Activated naive CD8-positive, alpha-beta T cell treated with anti-CD3 and anti-CD28 coated beads, Interleukin-2, amount 10 ng/mL, durations not matched to agents 7 days and 5 days (primary cell): ENCODE data around the gene IGFBP2. TPM values are rescaled to one million over a fixed set of nuclear protein-coding genes. Genes with fewer than 3 reads are reported as not detected.

ENCODE experiments used
- ATAC-seq: fragments of 150-1000 bp; cut with Tn5 transposase; one replicate; pipeline ENCODE4 v1.10.0; 2021; ENCODE audit warnings: low read depth, moderate library complexity
- POLR2A ChIA-PET: fragments of 350-600 bp; sonication (Branson Sonifier 250); formaldehyde crosslinking; loops from one replicate; lab custom pipeline; 2021; ENCODE audit warnings: antibody characterized with exemption; lab: Charles Lee
- DNase-seq: peaks from one replicate; pipeline ENCODE4 v3.0.0; 2021
- H3K27ac Mint-ChIP-seq: one replicate; pipeline ENCODE4 v1.8.0; 2022; ENCODE audit warnings: mild to moderate bottlenecking, mixed read lengths
- H3K27me3 Mint-ChIP-seq: one replicate; pipeline ENCODE4 v1.8.0; 2022; ENCODE audit warnings: mild to moderate bottlenecking, moderate library complexity, mixed read lengths
- H3K36me3 Mint-ChIP-seq: one replicate; pipeline ENCODE4 v1.8.0; 2021; ENCODE audit warnings: mild to moderate bottlenecking, mixed read lengths
- H3K4me1 Mint-ChIP-seq: one replicate; pipeline ENCODE4 v1.8.0; 2021; ENCODE audit warnings: mixed read lengths
- H3K4me3 Mint-ChIP-seq: one replicate; pipeline ENCODE4 v1.8.0; 2022; ENCODE audit warnings: mild to moderate bottlenecking, moderate library complexity, mixed read lengths
- H3K9me3 Mint-ChIP-seq: one replicate; pipeline ENCODE4 v1.8.0; 2021; ENCODE audit warnings: mixed read lengths
- total RNA-seq, 2 experiments: library from RNA; stranded (reverse); gene quantifications; one replicate each; pipeline ENCODE4 v1.2.3, GENCODE V29; 2021

IGFBP2 gene
- total RNA-seq, 2 experiments from 2014 or later, result 97.3 to 115 TPM

- peaks cover 14% of the 10 kb centered on the region for H3K36me3 Mint-ChIP-seq
- H3K4me3 Mint-ChIP-seq, result peak overlapping the region; percentile 26
- peaks cover 6% of the 10 kb centered on the region for H3K27me3 Mint-ChIP-seq
- POLR2A ChIA-PET, result interaction anchor here (0.5 kb wide), 1 partner anchor 1161 kb away, joined by 6 read pairs; no protein-coding TSS in a partner anchor
- DNase-seq, result no peak
- peaks cover 4% of the 10 kb centered on the region for H3K9me3 Mint-ChIP-seq
- H3K4me1 Mint-ChIP-seq, result peaks cover 37% of the 10 kb centered on the region
- H3K27ac Mint-ChIP-seq, result peak overlapping the region; percentile 63
- no peak for ATAC-seq
These were observed 30.0 kb upstream of the IGFBP2 start for GRCh38 chr2:216603010-216603883.

GRCh38 chr2:216603884-216604245 is 29.4 kb upstream of the IGFBP2 start:
- H3K27ac Mint-ChIP-seq, result peak overlapping the region; percentile 21
- H3K4me3 Mint-ChIP-seq, result no peak overlapping the region
- H3K4me1 Mint-ChIP-seq, result peaks cover 39% of the 10 kb centered on the region
- H3K9me3 Mint-ChIP-seq, result peaks cover 4% of the 10 kb centered on the region
- POLR2A ChIA-PET, result no interaction called here
- ATAC-seq (no peak), DNase-seq (no peak)
- H3K27me3 Mint-ChIP-seq, result peaks cover 2% of the 10 kb centered on the region
- H3K36me3 Mint-ChIP-seq, result peaks cover 14% of the 10 kb centered on the region

GRCh38 chr2:216604458-216604857 is 28.8 kb upstream of the IGFBP2 start:
- H3K4me1 Mint-ChIP-seq, result peaks cover 42% of the 10 kb centered on the region
- no peak for DNase-seq
- ATAC-seq, result no peak
- no peaks in the 10 kb centered on the region for H3K27me3 Mint-ChIP-seq
- no peak overlapping the region for H3K27ac Mint-ChIP-seq
- peaks cover 14% of the 10 kb centered on the region for H3K36me3 Mint-ChIP-seq
- no peak overlapping the region for H3K4me3 Mint-ChIP-seq
- POLR2A ChIA-PET, result no interaction called here
- peaks cover 4% of the 10 kb centered on the region for H3K9me3 Mint-ChIP-seq

DNA sequence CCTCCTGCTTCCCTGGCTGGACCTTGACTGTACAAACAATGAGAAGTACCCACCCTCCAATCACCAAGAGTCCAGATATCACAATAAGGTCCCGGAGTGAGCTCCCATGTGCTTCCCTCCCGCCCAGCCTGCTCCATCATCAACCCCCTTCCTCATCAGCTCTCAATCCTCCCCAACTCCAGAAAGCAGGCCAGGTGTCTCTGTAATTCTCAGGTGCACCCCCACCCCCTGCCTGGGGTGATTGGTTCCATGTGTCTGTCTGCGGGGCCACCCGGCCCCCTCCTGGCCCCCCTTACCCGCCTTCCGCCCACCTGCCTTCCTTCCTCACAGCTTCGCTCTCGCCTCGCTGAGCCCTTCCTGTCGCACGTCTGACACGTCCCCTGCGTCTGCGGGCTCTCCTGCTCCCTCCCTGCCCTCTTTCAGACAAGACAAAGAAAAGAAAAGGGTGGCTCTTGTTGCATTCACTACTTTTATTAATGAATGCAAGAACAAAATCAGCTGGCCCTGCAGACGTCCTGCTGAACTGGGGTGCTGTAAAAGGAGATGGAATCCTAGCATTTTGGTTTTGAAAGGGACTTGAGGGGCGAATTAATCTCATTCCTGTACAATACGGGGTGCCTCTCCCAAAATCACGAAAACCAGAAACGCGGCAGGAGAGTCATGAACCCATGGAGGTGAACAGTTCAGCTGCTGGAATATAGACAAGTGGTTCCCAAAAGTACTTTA is 26.5 kb upstream of the IGFBP2 start:
- POLR2A ChIA-PET, result interaction anchor here (0.5 to 2.2 kb wide), 8 partner anchors 10 to 1157 kb away, joined by 3 to 8 read pairs (median 3); no protein-coding TSS in a partner anchor
- Mint-ChIP-seq H3K9me3 (peaks cover 7% of the 10 kb centered on the region), H3K27me3 (peaks cover 3% of the 10 kb centered on the region), H3K4me1 (peaks cover 42% of the 10 kb centered on the region), H3K36me3 (peaks cover 14% of the 10 kb centered on the region), H3K27ac (peak overlapping the region; percentile 97), H3K4me3 (peak overlapping the region; percentile 87)
- DNase-seq (peak; percentile 75), ATAC-seq (peak; percentile 99)

DNA sequence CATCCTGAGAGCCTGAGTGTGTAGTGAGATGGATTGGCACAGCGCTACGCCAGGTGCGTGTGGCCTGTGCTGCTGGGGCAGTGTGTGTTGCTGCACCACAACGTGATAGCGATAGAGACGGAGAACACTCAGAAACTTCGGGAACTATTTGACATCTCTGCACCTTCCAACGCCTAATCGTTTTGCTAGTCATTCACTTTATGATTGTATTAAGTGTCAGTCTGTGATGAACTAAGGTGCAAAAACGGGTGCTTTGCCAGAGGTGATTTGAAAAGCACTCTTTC is 26.0 kb upstream of the IGFBP2 start:
- Mint-ChIP-seq H3K36me3 (peaks cover 14% of the 10 kb centered on the region), H3K27me3 (peaks cover 3% of the 10 kb centered on the region), H3K27ac (peak overlapping the region; percentile 97), H3K4me1 (peaks cover 42% of the 10 kb centered on the region), H3K9me3 (peaks cover 7% of the 10 kb centered on the region), H3K4me3 (peak overlapping the region; percentile 87)
- ATAC-seq (no peak), DNase-seq (no peak)
- POLR2A ChIA-PET, result interaction anchor here (1.4 to 2.2 kb wide), 2 partner anchors 11 to 13 kb away, joined by 3 to 8 read pairs; no protein-coding TSS in a partner anchor

DNA sequence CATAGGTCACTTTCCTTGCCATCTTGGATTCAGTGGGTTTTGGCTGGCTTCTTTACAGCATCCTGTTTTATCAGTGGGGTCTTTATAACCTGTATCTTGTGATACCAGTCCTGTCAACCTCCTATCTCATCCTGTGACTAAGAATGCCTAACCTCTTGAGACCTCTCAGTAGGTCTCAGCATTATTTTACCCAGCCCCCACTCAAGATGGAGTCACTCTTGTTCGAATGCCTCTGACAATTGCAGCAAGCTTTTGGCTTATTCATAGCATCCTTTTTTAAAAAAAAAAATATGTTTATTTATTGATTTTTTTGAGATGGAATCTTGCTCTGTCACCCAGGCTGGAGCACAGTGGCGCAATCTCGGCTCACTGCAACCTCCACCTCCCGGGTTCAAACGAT is 24.7 kb upstream of the IGFBP2 start:
- peaks cover 3% of the 10 kb centered on the region for H3K27me3 Mint-ChIP-seq
- POLR2A ChIA-PET, result interaction anchor here (1.4 kb wide), 1 partner anchor 10 kb away, joined by 3 read pairs; no protein-coding TSS in a partner anchor
- peaks cover 14% of the 10 kb centered on the region for H3K36me3 Mint-ChIP-seq
- H3K27ac Mint-ChIP-seq, result no peak overlapping the region
- DNase-seq (no peak), ATAC-seq (no peak)
- H3K9me3 Mint-ChIP-seq, result peaks cover 9% of the 10 kb centered on the region
- H3K4me1 Mint-ChIP-seq, result peaks cover 34% of the 10 kb centered on the region
- no peak overlapping the region for H3K4me3 Mint-ChIP-seq

GRCh38 chr2:216615298-216616082 is 17.7 kb upstream of the IGFBP2 start:
- DNase-seq (no peak), ATAC-seq (no peak)
- Mint-ChIP-seq H3K27me3 (peaks cover 8% of the 10 kb centered on the region), H3K9me3 (peaks cover 3% of the 10 kb centered on the region), H3K4me3 (no peak overlapping the region), H3K36me3 (peaks cover 1% of the 10 kb centered on the region), H3K27ac (no peak overlapping the region), H3K4me1 (peaks cover 21% of the 10 kb centered on the region)
- POLR2A ChIA-PET, result no interaction called here

GRCh38 chr2:216616083-216616678 is 17.0 kb upstream of the IGFBP2 start:
- Mint-ChIP-seq H3K27ac (no peak overlapping the region), H3K27me3 (peaks cover 8% of the 10 kb centered on the region), H3K4me1 (peaks cover 21% of the 10 kb centered on the region), H3K9me3 (peaks cover 3% of the 10 kb centered on the region), H3K4me3 (no peak overlapping the region), H3K36me3 (no peaks in the 10 kb centered on the region)
- POLR2A ChIA-PET, result interaction anchor here (0.6 kb wide), 1 partner anchor 10 kb away, joined by 3 read pairs; no protein-coding TSS in a partner anchor
- DNase-seq, result no peak
- ATAC-seq, result no peak

DNA sequence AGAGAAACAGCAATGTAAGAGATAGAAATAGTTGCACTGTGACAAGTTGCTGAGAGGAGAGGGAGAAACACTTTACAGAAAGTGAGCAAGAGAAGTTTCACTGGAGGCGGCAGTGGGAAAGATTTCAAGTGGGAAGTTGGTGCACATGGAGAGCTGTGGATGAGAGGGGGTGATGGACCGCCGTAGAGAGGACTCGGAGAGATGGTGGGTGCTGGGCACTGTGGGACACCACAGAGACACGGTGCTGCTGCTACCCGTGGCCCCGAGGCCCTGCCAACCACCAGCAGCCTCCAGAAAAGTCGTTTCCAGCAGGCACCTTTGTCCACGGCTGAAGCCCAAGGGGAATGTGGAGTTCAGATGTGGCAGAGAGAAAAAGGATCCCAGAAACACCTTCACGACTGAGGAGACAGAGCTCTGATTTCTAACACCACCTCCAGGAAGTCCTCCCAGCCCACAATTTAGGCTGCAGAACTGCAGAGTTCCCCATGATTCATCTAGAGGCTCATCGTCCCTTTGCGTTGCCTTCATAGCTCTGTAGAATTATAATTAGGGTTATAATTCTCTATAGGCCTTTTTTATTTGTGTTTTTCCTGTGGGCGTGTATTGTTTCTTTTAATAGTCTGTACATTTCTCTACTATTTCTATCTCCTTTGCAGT is 15.9 kb upstream of the IGFBP2 start:
- Mint-ChIP-seq H3K4me1 (peaks cover 21% of the 10 kb centered on the region), H3K27me3 (peaks cover 8% of the 10 kb centered on the region), H3K36me3 (no peaks in the 10 kb centered on the region), H3K4me3 (no peak overlapping the region), H3K9me3 (peaks cover 3% of the 10 kb centered on the region), H3K27ac (no peak overlapping the region)
- POLR2A ChIA-PET, result interaction anchor here (0.6 to 1.0 kb wide), 2 partner anchors 10 to 11 kb away, joined by 3 read pairs; no protein-coding TSS in a partner anchor
- DNase-seq (no peak), ATAC-seq (no peak)

DNA sequence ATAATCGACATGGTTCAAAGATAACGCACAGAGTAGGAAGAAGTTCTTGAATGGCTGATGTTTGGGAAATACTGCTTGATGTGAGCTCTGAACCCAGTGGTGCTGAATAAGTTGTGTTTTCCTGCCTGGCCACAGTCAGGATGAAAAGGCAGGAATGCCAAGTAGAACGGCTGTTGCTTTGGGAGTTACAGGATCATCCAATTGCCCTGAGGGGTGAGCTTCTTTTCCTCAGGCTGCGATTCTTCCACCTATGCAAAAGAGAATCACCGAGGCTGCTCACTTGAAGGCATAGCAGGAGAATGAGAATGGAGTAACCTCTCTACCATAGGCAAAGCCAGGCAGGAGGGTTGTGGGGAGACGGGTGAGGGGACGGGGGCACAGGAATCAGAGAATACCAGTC is 14.4 kb upstream of the IGFBP2 start:
- Mint-ChIP-seq H3K4me1 (peaks cover 21% of the 10 kb centered on the region), H3K36me3 (no peaks in the 10 kb centered on the region), H3K9me3 (no peaks in the 10 kb centered on the region), H3K4me3 (no peak overlapping the region), H3K27me3 (peaks cover 11% of the 10 kb centered on the region), H3K27ac (peak overlapping the region; percentile 91)
- DNase-seq (no peak), ATAC-seq (no peak)
- POLR2A ChIA-PET, result interaction anchor here (0.8 kb wide), 1 partner anchor 10 kb away, joined by 3 read pairs; no protein-coding TSS in a partner anchor

DNA sequence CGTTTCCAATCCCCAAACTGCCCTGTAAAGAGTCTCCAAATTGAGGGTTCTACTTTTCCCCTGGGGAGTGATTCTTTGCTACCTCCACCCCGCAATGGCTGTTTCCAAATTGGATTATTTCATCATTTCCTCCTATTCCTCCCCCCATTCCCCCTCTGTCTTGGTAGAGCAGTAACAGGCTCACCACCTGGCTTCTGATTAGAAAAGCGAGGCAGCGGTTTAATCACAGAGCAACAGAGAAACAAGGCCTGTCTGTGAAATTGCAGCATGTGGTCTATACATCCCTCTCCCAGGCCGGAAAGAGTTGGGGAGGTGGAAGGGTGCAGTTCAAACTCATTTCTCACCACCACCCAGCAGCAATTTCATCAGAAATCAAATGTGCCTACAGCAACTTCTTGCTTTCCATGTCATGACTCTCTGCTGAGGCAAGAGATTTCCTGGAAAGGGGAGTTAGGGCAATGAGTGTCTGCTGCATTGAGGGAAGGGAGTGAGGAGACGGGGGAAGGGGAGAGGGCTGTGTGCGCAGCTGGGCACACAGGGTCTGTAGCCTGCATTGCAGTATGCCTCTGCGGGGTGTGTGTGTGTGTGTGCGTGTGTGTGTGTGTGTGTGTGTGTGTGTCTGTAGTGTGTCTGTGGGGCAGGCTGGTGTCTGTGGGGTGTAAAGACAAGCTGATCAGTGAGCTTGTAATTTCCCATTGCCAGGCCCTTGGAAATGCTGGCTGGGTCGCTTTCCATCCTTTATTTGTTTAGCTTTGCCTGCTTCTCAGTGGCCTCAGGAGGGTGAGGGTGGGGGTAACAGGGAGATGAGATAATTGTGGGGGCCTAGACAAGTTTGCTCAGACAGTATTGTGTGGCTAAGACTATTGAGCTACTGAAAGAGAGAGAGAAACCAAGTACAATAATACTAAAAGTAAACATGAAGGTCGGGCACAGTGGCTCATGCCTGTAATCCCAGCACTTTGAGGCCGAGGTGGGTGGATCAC is 13.5 kb upstream of the IGFBP2 start:
- ATAC-seq (peak; percentile 71), DNase-seq (no peak)
- peaks cover 21% of the 10 kb centered on the region for H3K4me1 Mint-ChIP-seq
- peaks cover 11% of the 10 kb centered on the region for H3K27me3 Mint-ChIP-seq
- H3K27ac Mint-ChIP-seq, result peak overlapping the region; percentile 91
- no peaks in the 10 kb centered on the region for H3K9me3 Mint-ChIP-seq
- H3K36me3 Mint-ChIP-seq, result no peaks in the 10 kb centered on the region
- POLR2A ChIA-PET, result interaction anchor here (1.2 to 1.3 kb wide), 2 partner anchors 12 to 13 kb away, joined by 4 to 8 read pairs; no protein-coding TSS in a partner anchor
- H3K4me3 Mint-ChIP-seq, result peak overlapping the region; percentile 29
